SU-DHL-6 (cell line): ENCODE results near the gene TMEM18.

ENCODE experiments used
- H2AFZ ChIP-seq: fragments of 200-600 bp; sonication (generic); 2 replicates; pipeline ENCODE4 v1.6.1; 2014; ENCODE audit warnings: low read depth, mild to moderate bottlenecking, moderate library complexity, mixed read lengths, antibody characterized with exemption, low read length; ENCODE audit not compliant: severe bottlenecking
- H3F3A ChIP-seq: fragments of 200-600 bp; shearing (Covaris generic); 2 replicates; pipeline ENCODE4 v1.6.0; 2016; ENCODE audit warnings: antibody characterized with exemption, mild to moderate bottlenecking; ENCODE audit not compliant: insufficient read depth
- H3K27ac ChIP-seq: fragments of 200-600 bp; sonication (generic); 2 replicates; pipeline ENCODE4 v1.5.1; 2016; ENCODE audit warnings: low read depth, mild to moderate bottlenecking, low read length, moderate library complexity, mixed read lengths
- H3K27me3 ChIP-seq: fragments of 200-600 bp; sonication (generic), shearing (Covaris generic); 2 replicates; pipeline ENCODE4 v1.6.0; 2014; ENCODE audit warnings: mild to moderate bottlenecking, low read length
- H3K36me3 ChIP-seq: fragments of 200-600 bp; sonication (generic); 2 replicates; pipeline ENCODE4 v1.6.1; 2014; ENCODE audit warnings: mild to moderate bottlenecking, low read length, mixed read lengths
- H3K4me2 ChIP-seq: fragments of 300-600, 200-600 bp; shearing (Covaris generic), sonication (generic); 2 replicates; pipeline ENCODE4 v1.6.0; 2014; ENCODE audit warnings: low read length, low read depth, mild to moderate bottlenecking; ENCODE audit not compliant: poor library complexity, severe bottlenecking
- H3K4me3 ChIP-seq: fragments of 200-600 bp; sonication (generic); 2 replicates; pipeline ENCODE4 v1.5.1; 2014; ENCODE audit warnings: antibody characterized with exemption, low read length, mild to moderate bottlenecking, mixed read lengths; ENCODE audit not compliant: insufficient read depth, poor library complexity, severe bottlenecking
- H3K79me2 ChIP-seq: fragments of 200-600 bp; sonication (generic); 2 replicates; pipeline ENCODE4 v1.6.1; 2014; ENCODE audit warnings: mild to moderate bottlenecking, low read length, moderate library complexity; ENCODE audit not compliant: insufficient read depth
- H3K9ac ChIP-seq: fragments of 200-600 bp; sonication (generic); 2 replicates; pipeline ENCODE4 v1.7.0; 2014; ENCODE audit warnings: mild to moderate bottlenecking, low read length
- H3K9me2 ChIP-seq: fragments of 200-600 bp; sonication (generic); replicated peaks from 2 replicates; pipeline ENCODE4 v1.6.1; 2014; ENCODE audit warnings: low read length; ENCODE audit not compliant: insufficient read depth
- H3K9me3 ChIP-seq: fragments of 200-600 bp; sonication (generic); 2 replicates; pipeline ENCODE4 v1.6.1; 2014; ENCODE audit warnings: low read length, mixed read lengths; ENCODE audit not compliant: insufficient read depth
- H4K20me1 ChIP-seq: fragments of 200-600 bp; sonication (generic); 2 replicates; pipeline ENCODE4 v1.6.1; 2014; ENCODE audit warnings: low read depth, mild to moderate bottlenecking, antibody characterized with exemption, low read length, moderate library complexity, mixed read lengths
- EZH2phosphoT487 ChIP-seq: fragments of 200-600 bp; sonication (generic), shearing (Covaris generic); conservative IDR thresholded peaks from 2 replicates; pipeline ENCODE4 v1.6.1; 2018; ENCODE audit warnings: mild to moderate bottlenecking, antibody characterized with exemption, low read length, moderate library complexity, mixed read lengths
- TF ChIP-seq, protein P1 (sequence below): fragments of 200-600 bp; sonication (generic); IDR thresholded peaks from one replicate; pipeline ENCODE4 v1.5.1; 2017; ENCODE audit warnings: antibody characterized with exemption, mild to moderate bottlenecking, low read length, moderate library complexity; ENCODE audit not compliant: insufficient read depth, poor library complexity, severe bottlenecking

Gene TMEM18

GRCh38 chr2:647691-648231, 29.4 kb downstream of the TMEM18 start:
- TF ChIP-seq, protein P1, sequence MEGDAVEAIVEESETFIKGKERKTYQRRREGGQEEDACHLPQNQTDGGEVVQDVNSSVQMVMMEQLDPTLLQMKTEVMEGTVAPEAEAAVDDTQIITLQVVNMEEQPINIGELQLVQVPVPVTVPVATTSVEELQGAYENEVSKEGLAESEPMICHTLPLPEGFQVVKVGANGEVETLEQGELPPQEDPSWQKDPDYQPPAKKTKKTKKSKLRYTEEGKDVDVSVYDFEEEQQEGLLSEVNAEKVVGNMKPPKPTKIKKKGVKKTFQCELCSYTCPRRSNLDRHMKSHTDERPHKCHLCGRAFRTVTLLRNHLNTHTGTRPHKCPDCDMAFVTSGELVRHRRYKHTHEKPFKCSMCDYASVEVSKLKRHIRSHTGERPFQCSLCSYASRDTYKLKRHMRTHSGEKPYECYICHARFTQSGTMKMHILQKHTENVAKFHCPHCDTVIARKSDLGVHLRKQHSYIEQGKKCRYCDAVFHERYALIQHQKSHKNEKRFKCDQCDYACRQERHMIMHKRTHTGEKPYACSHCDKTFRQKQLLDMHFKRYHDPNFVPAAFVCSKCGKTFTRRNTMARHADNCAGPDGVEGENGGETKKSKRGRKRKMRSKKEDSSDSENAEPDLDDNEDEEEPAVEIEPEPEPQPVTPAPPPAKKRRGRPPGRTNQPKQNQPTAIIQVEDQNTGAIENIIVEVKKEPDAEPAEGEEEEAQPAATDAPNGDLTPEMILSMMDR: no peak
- TF ChIP-seq EZH2phosphoT487: no peak
- Histone ChIP-seq H3F3A (no peaks in the 10 kb centered on the region), H3K27ac (no peak overlapping the region)

DNA sequence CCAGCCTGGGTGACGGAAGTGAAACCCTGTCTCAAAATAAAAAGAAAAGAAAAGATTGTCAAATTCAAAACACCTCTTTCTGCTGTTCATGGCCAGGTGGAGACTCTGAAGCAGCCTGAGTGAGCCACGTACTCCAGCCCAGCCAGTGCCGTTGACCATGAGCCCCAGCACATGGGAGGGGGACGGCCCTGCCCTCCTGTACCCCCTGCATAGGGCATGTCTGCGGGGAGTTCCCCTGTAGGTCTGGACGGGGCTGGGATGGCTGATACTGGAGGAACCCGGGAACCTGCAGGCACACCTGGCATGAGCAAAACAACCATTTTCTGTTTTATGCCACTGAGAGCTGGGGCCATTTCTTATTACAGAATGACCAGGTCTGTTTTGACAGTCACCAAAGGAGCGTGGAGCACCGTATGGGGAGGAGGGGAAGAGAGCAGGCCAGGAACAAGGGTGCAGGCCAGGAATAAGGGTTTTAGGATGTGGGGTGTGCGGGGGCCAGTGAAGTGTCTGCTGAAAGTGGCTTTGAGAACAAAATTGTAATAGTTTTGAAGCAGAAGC, 30.1 kb downstream of the TMEM18 start:
- H3F3A ChIP-seq: no peaks in the 10 kb centered on the region
- TF ChIP-seq, protein P1: no peak
- no peak for TF ChIP-seq EZH2phosphoT487
- no peak overlapping the region for H3K27ac ChIP-seq
- no peaks in the 10 kb centered on the region for H4K20me1 ChIP-seq
- no peak overlapping the region for H2AFZ ChIP-seq
- H3K36me3 ChIP-seq: no peaks in the 10 kb centered on the region
- H3K9me2 ChIP-seq: no peaks in the 10 kb centered on the region
- no peaks in the 10 kb centered on the region for H3K79me2 ChIP-seq
- no peak overlapping the region for H3K4me2 ChIP-seq
- H3K9me3 ChIP-seq: no peaks in the 10 kb centered on the region
- H3K4me3 ChIP-seq: no peak overlapping the region
- no peak overlapping the region for H3K9ac ChIP-seq
- no peaks in the 10 kb centered on the region for H3K27me3 ChIP-seq

More at GRCh38 chr2:647691-648231, 29.4 kb downstream of the TMEM18 start:
- no peaks in the 10 kb centered on the region for H4K20me1 ChIP-seq
- no peaks in the 10 kb centered on the region for H3K9me3 ChIP-seq
- no peak overlapping the region for H2AFZ ChIP-seq
- no peak overlapping the region for H3K4me3 ChIP-seq
- H3K4me2 ChIP-seq: no peak overlapping the region
- H3K27me3 ChIP-seq: no peaks in the 10 kb centered on the region
- no peaks in the 10 kb centered on the region for H3K9me2 ChIP-seq
- H3K79me2 ChIP-seq: no peaks in the 10 kb centered on the region
- no peaks in the 10 kb centered on the region for H3K36me3 ChIP-seq
- no peak overlapping the region for H3K9ac ChIP-seq

GRCh38 chr2:644871-645270, 32.3 kb downstream of the TMEM18 start:
- Histone ChIP-seq H3K9ac (no peak overlapping the region), H3K36me3 (no peaks in the 10 kb centered on the region), H3K27me3 (no peaks in the 10 kb centered on the region), H2AFZ (no peak overlapping the region), H3K9me2 (no peaks in the 10 kb centered on the region), H3F3A (no peaks in the 10 kb centered on the region), H3K79me2 (no peaks in the 10 kb centered on the region), H3K4me3 (no peak overlapping the region), H4K20me1 (no peaks in the 10 kb centered on the region), H3K4me2 (no peak overlapping the region), H3K27ac (no peak overlapping the region), H3K9me3 (no peaks in the 10 kb centered on the region)
- TF ChIP-seq, protein P1: no peak
- no peak for TF ChIP-seq EZH2phosphoT487
